Neural cell (in vitro differentiated cells): ENCODE measurements around the gene ENTPD2. TPM values are rescaled to one million over a fixed set of nuclear protein-coding genes. Genes with fewer than 3 reads are reported as not detected.
A peak's percentile ranks its signal among the peaks of the same experiment; 100 is the strongest.
"Not testable (repeated sequence)": the region's sequence is repeated elsewhere in the genome, so short reads cannot be mapped to it uniquely, and the experiment has no call there.

ENCODE experiments used
- H2AFZ ChIP-seq: fragments of 200-600, 300-800 bp; sonication (generic), shearing (Covaris generic); 2 replicates; pipeline ENCODE4 v1.6.0; 2014; ENCODE audit warnings: low read depth, mild to moderate bottlenecking, antibody characterized with exemption, low read length, moderate library complexity
- H3F3A ChIP-seq: fragments of 200-600 bp; shearing (Covaris generic); 2 replicates; pipeline ENCODE4 v1.6.1; 2016; ENCODE audit warnings: mild to moderate bottlenecking, moderate library complexity, mixed read lengths, antibody characterized with exemption, low read length; ENCODE audit not compliant: insufficient read depth, poor library complexity, severe bottlenecking
- H3K27ac ChIP-seq: fragments of 200-600, 300-800 bp; sonication (generic), shearing (Covaris generic); 2 replicates; pipeline ENCODE4 v1.5.1; 2014; ENCODE audit warnings: mild to moderate bottlenecking, low read length, moderate library complexity
- H3K27me3 ChIP-seq: fragments of 300-800, 200-600 bp; sonication (generic), shearing (Covaris generic); 2 replicates; pipeline ENCODE4 v1.6.0; 2014; ENCODE audit warnings: mild to moderate bottlenecking, low read depth, low read length, moderate library complexity; ENCODE audit not compliant: insufficient read depth
- H3K36me3 ChIP-seq: fragments of 300-800, 200-600 bp; sonication (generic), shearing (Covaris generic); 2 replicates; pipeline ENCODE4 v1.5.1; 2014; ENCODE audit warnings: mild to moderate bottlenecking, antibody characterized with exemption, low read length, moderate library complexity; ENCODE audit not compliant: insufficient read depth
- H3K4me2 ChIP-seq: fragments of 300-800, 200-600 bp; sonication (generic), shearing (Covaris generic); 2 replicates; pipeline ENCODE4 v1.6.0; 2014; ENCODE audit warnings: mild to moderate bottlenecking, low read length
- H3K4me3 ChIP-seq: fragments of 300-800, 200-600 bp; sonication (generic), shearing (Covaris generic); 2 replicates; pipeline ENCODE4 v1.5.1; 2014; ENCODE audit warnings: mild to moderate bottlenecking, low read length, moderate library complexity
- H3K79me2 ChIP-seq: fragments of 200-600 bp; shearing (Covaris generic); replicated peaks from 2 replicates; pipeline ENCODE4 v1.6.0; 2014; ENCODE audit warnings: mild to moderate bottlenecking, low read length, moderate library complexity; ENCODE audit not compliant: insufficient read depth
- H3K9ac ChIP-seq: fragments of 300-800, 200-600 bp; sonication (generic), shearing (Covaris generic); 2 replicates; pipeline ENCODE4 v1.6.1; 2016; ENCODE audit warnings: mild to moderate bottlenecking, low read length, mixed read lengths
- H3K9me2 ChIP-seq: fragments of 200-600 bp; shearing (Covaris generic); 2 replicates; pipeline ENCODE4 v1.6.1; 2016; ENCODE audit warnings: mild to moderate bottlenecking, low read length, mixed read lengths; ENCODE audit not compliant: insufficient read depth
- H3K9me3 ChIP-seq: fragments of 200-600, 300-800 bp; sonication (generic), shearing (Covaris generic); 2 replicates; pipeline ENCODE4 v1.6.1; 2016; ENCODE audit warnings: mild to moderate bottlenecking, mixed run types, low read length, moderate library complexity, mixed read lengths
- H4K20me1 ChIP-seq: fragments of 200-600 bp; shearing (Covaris generic); 2 replicates; pipeline ENCODE4 v1.6.1; 2016; ENCODE audit warnings: mild to moderate bottlenecking, mixed run types; ENCODE audit not compliant: insufficient read depth
- EP300 ChIP-seq: fragments of 450-650 bp; conservative IDR thresholded peaks from 2 replicates; pipeline ENCODE4 v1.6.1; 2014; ENCODE audit warnings: antibody characterized with exemption, mild to moderate bottlenecking, moderate library complexity; ENCODE audit not compliant: poor library complexity, severe bottlenecking
- EZH2 ChIP-seq: fragments of 200-600, 300-800 bp; shearing (Covaris generic), sonication (generic); IDR thresholded peaks from 2 replicates; pipeline ENCODE4 v1.6.1; 2014; ENCODE audit warnings: antibody characterized with exemption, low read length, borderline replicate concordance, mild to moderate bottlenecking; ENCODE audit not compliant: insufficient read depth, poor library complexity, severe bottlenecking
- MXI1 ChIP-seq: fragments of 450-650 bp; conservative IDR thresholded peaks from 2 replicates; pipeline ENCODE4 v1.6.1; 2014; ENCODE audit warnings: antibody characterized with exemption, mild to moderate bottlenecking; ENCODE audit not compliant: poor library complexity, severe bottlenecking
- POLR2AphosphoS5 ChIP-seq: IDR thresholded peaks from 2 replicates; pipeline ENCODE4 v1.6.1; 2012
- RAD21 ChIP-seq: fragments of 450-650 bp; conservative IDR thresholded peaks from 2 replicates; pipeline ENCODE4 v1.6.1; 2014; ENCODE audit warnings: antibody characterized with exemption, mild to moderate bottlenecking, moderate library complexity
- REST ChIP-seq: IDR thresholded peaks from 2 replicates; pipeline ENCODE4 v1.6.1; 2012; ENCODE audit warnings: borderline replicate concordance
- SMC3 ChIP-seq: fragments of 450-650 bp; conservative IDR thresholded peaks from 2 replicates; pipeline ENCODE4 v1.6.1; 2014; ENCODE audit warnings: antibody characterized with exemption, mild to moderate bottlenecking, moderate library complexity; ENCODE audit not compliant: poor library complexity
- TAF1 ChIP-seq: IDR thresholded peaks from 2 replicates; pipeline ENCODE4 v1.6.1; 2012; ENCODE audit warnings: low read depth
- polyA plus RNA-seq: library from polyadenylated mRNA; depleted of rRNA; stranded (reverse); fragments of >200 nt; gene quantifications from 2 replicates; pipeline ENCODE4 v1.2.3, GENCODE V29; 2014
- TF ChIP-seq, protein P1 (sequence below): fragments of 450-650 bp; IDR thresholded peaks from 2 replicates; pipeline ENCODE4 v1.5.1; 2014; ENCODE audit warnings: antibody characterized with exemption, mild to moderate bottlenecking, moderate library complexity; ENCODE audit not compliant: poor library complexity, severe bottlenecking

ENTPD2 gene
- polyA plus RNA-seq, 1 donor from 2014 or later, result not detected

- Histone ChIP-seq H3K4me3 (no peak overlapping the region), H3K9me2 (no peaks in the 10 kb centered on the region), H3F3A (no peaks in the 10 kb centered on the region), H3K27me3 (peaks cover 5% of the 10 kb centered on the region), H3K4me2 (no peak overlapping the region), H4K20me1 (no peaks in the 10 kb centered on the region), H3K27ac (no peak overlapping the region), H3K9ac (no peak overlapping the region), H3K79me2 (no peaks in the 10 kb centered on the region), H2AFZ (no peak overlapping the region), H3K36me3 (no peaks in the 10 kb centered on the region), H3K9me3 (no peaks in the 10 kb centered on the region)
- no peak for TF ChIP-seq EP300
- no peak for TF ChIP-seq TAF1
- TF ChIP-seq, protein P1, sequence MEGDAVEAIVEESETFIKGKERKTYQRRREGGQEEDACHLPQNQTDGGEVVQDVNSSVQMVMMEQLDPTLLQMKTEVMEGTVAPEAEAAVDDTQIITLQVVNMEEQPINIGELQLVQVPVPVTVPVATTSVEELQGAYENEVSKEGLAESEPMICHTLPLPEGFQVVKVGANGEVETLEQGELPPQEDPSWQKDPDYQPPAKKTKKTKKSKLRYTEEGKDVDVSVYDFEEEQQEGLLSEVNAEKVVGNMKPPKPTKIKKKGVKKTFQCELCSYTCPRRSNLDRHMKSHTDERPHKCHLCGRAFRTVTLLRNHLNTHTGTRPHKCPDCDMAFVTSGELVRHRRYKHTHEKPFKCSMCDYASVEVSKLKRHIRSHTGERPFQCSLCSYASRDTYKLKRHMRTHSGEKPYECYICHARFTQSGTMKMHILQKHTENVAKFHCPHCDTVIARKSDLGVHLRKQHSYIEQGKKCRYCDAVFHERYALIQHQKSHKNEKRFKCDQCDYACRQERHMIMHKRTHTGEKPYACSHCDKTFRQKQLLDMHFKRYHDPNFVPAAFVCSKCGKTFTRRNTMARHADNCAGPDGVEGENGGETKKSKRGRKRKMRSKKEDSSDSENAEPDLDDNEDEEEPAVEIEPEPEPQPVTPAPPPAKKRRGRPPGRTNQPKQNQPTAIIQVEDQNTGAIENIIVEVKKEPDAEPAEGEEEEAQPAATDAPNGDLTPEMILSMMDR, result peak; percentile 88
- TF ChIP-seq RAD21, result peak; percentile 69
- no peak for TF ChIP-seq EZH2
- peak; percentile 85 for TF ChIP-seq SMC3
- TF ChIP-seq MXI1, result no peak
Measured at GRCh38 chr9:137064027-137064879, 10.4 kb upstream of the ENTPD2 start.

DNA sequence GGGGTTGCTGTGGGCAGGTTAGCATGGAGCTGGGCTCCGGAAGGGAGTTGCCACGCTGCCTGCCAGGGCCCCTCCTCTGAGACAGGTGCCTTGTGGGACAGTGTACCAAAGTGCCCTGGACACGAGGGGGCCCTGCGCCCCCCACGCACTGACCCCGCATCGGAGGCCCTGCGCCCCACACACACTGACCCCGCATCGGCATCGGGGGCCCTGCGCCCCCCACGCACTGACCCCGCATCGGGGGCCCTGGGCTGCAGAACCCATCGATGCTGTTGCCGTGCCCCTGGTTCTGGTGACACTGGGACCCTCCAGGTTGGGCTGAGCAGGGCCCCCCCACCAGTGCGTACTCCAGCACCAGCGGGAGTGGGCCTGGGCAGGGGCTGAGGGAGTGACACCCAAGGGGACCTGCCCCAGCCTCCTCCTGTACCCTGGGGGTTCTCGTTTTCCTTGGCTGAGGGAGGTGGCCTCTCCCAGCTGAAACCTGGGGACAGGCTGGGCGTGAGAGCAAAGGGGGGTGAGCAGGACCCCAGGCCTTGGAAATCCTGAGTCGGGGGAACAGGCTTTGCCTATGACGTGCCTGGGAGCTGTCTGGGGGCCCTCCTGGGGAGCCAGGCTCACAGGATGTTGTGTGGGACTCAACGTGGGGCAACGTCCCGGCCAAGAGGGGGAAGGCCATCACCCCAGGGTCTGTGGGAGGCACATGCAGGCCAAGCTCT is 9.6 kb upstream of the ENTPD2 start:
- no peak overlapping the region for H3K27ac ChIP-seq
- H3K4me3 ChIP-seq, result no peak overlapping the region
- no peak overlapping the region for H3K9ac ChIP-seq
- H3K27me3 ChIP-seq, result no peaks in the 10 kb centered on the region
- no peak for TF ChIP-seq TAF1
- no peak for TF ChIP-seq EP300
- TF ChIP-seq SMC3, result no peak
- no peak for TF ChIP-seq RAD21
- TF ChIP-seq REST, result no peak
- TF ChIP-seq EZH2, result no peak
- TF ChIP-seq POLR2AphosphoS5, result no peak
- no peak for TF ChIP-seq MXI1
- TF ChIP-seq, protein P1, result no peak
- no peaks in the 10 kb centered on the region for H3K9me3 ChIP-seq
- H4K20me1 ChIP-seq, result no peaks in the 10 kb centered on the region
- H3F3A ChIP-seq, result no peaks in the 10 kb centered on the region
- H3K9me2 ChIP-seq, result no peaks in the 10 kb centered on the region
- H3K4me2 ChIP-seq, result no peak overlapping the region
- no peak overlapping the region for H2AFZ ChIP-seq
- no peaks in the 10 kb centered on the region for H3K79me2 ChIP-seq
- no peaks in the 10 kb centered on the region for H3K36me3 ChIP-seq

- not testable (repeated sequence) for H3K4me3 ChIP-seq, H3K27me3 ChIP-seq, H4K20me1 ChIP-seq, H3K36me3 ChIP-seq, H2AFZ ChIP-seq, H3K9me3 ChIP-seq, H3K79me2 ChIP-seq, H3F3A ChIP-seq, H3K9me2 ChIP-seq, H3K9ac ChIP-seq, H3K27ac ChIP-seq, H3K4me2 ChIP-seq
Measured at GRCh38 chr9:137062798-137063197, 8.9 kb upstream of the ENTPD2 start.
